Chondrocyte (in vitro differentiated cells): ENCODE measurements around the gene CDKN2C. TPM values are rescaled to one million over a fixed set of nuclear protein-coding genes. Genes with fewer than 3 reads are reported as not detected.

ENCODE experiments used
- DNase-seq: peaks from one replicate; pipeline ENCODE4 v3.0.0; 2021; ENCODE audit warnings: mixed read lengths, low spot score
- H3K27ac Mint-ChIP-seq: one replicate; pipeline ENCODE4 v1.8.0; 2021; ENCODE audit warnings: mild to moderate bottlenecking, moderate library complexity, mixed read lengths; ENCODE audit not compliant: unreplicated experiment
- H3K27me3 Mint-ChIP-seq: 2 replicates; pipeline ENCODE4 v1.8.0; 2021; ENCODE audit warnings: low read depth, mixed read lengths
- H3K36me3 Mint-ChIP-seq: 2 replicates; pipeline ENCODE4 v1.8.0; 2021; ENCODE audit warnings: low read depth, mixed read lengths
- H3K4me1 Mint-ChIP-seq: 2 replicates; pipeline ENCODE4 v1.8.0; 2021; ENCODE audit warnings: low read depth, mild to moderate bottlenecking, mixed read lengths
- H3K4me3 Mint-ChIP-seq: one replicate; pipeline ENCODE4 v1.8.0; 2021; ENCODE audit warnings: mild to moderate bottlenecking, moderate library complexity, mixed read lengths; ENCODE audit not compliant: unreplicated experiment
- H3K9me3 Mint-ChIP-seq: 2 replicates; pipeline ENCODE4 v1.8.0; 2021; ENCODE audit warnings: low read depth, mixed read lengths
- CTCF ChIP-seq: fragments of 200-600 bp; sonication (generic); IDR thresholded peaks from 2 replicates; pipeline ENCODE4 v1.5.0; 2021; ENCODE audit warnings: antibody characterized with exemption, mild to moderate bottlenecking, moderate library complexity
- long read RNA-seq: library from polyadenylated mRNA; stranded (forward); transcript quantifications from one replicate; pipeline ENCODE4 v2.0.0, GENCODE V29; 2021
- total RNA-seq: library from RNA; stranded (reverse); gene quantifications from 3 replicates; pipeline ENCODE4 v1.2.1, GENCODE V29; 2021

The CDKN2C gene
- 5.2 to 5.7 TPM (median 5.4 TPM) in 3 replicates for total RNA-seq
- long read RNA-seq, transcript CDKN2C-203 (3 exons, 2,086 nt) = major isoform, 10 of 12 reads
- long read RNA-seq, partial matches to known transcripts = 1 of 12 reads
- long read RNA-seq, other reads (novel, unspliced or antisense) = 0 of 12 reads

GRCh38 chr1:50969611-50970508 lies at the start of gene CDKN2C:
CDKN2C (plus strand) TSS chr1:50970245; CDS start chr1:50970369, 124 bp downstream.
- H3K4me3 Mint-ChIP-seq = peak within 1 kb of the TSS; percentile 90
- H3K9me3 Mint-ChIP-seq = no peaks in the 10 kb centered on the region
- H3K4me1 Mint-ChIP-seq = peaks cover 19% of the 10 kb centered on the region
- peaks cover 2% of the 10 kb centered on the region for H3K27me3 Mint-ChIP-seq
- peaks cover 1% of the 10 kb centered on the region for H3K36me3 Mint-ChIP-seq
- peak within 1 kb of the TSS; percentile 96 for H3K27ac Mint-ChIP-seq
- peak; percentile 48 for TF ChIP-seq CTCF
- no peak for DNase-seq

DNA sequence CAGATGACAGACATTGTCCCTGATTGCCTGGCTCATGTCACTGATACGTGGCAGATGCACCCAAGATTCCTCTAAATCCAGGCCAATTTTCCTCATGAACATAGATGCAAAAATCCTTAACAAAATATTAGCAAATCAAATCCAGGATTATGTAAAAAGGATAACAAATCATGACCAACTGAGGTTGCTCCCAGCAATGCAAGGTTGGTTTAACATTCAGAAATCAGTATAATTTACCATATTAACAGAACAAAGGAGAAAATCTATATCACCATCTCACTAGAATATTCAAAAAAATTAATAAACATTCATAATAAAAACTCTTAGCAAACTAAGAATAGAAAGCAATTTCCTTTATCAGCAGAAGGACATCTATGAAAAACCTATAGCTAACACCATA lies 49.6 kb upstream of the CDKN2C start:
- peaks cover 20% of the 10 kb centered on the region for H3K9me3 Mint-ChIP-seq
- no peak for DNase-seq
- no peak for TF ChIP-seq CTCF
- H3K36me3 Mint-ChIP-seq = peaks cover 2% of the 10 kb centered on the region
- H3K27ac Mint-ChIP-seq = no peak overlapping the region
- H3K27me3 Mint-ChIP-seq = no peaks in the 10 kb centered on the region
- H3K4me1 Mint-ChIP-seq = no peaks in the 10 kb centered on the region
- no peak overlapping the region for H3K4me3 Mint-ChIP-seq

DNA sequence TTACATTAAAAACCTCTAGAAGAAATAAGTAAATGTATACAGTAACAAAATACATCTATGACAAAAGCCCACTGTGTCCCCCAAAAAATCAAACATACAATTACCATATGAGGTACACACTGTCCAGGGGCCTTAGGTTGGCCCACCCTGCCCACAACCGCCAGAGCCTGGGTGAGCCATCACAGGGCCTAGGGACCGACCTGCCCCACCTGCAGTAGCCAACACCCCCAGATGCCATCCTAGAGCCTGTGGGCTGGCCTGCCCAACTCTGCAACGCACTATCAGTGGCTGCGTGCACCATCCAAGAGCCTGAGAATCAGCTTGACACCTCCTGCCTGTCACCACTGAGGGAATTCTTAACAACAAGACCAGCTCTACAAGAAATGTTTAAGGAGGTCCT lies 49.0 kb upstream of the CDKN2C start:
- Mint-ChIP-seq H3K4me3 (no peak overlapping the region), H3K27ac (no peak overlapping the region), H3K9me3 (peaks cover 20% of the 10 kb centered on the region), H3K4me1 (no peaks in the 10 kb centered on the region), H3K36me3 (peaks cover 2% of the 10 kb centered on the region), H3K27me3 (no peaks in the 10 kb centered on the region)
- no peak for TF ChIP-seq CTCF
- peak; percentile 70 for DNase-seq

DNA sequence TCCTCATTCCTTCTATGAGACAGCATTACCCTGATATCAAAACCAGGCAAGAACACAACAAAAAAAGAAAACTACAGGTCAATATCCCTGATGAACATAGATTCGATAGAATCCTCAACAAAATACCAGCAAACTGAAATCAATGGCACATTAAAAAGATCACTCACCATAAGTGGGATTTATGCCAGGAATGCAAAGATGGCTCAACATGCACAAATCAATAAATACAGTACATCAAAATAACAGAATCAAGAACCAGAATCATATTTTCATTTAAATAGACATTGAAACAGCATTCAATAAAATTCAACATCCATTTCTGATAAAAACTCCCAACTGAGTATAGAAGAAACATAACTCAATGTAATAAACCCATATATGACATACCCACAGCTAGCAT lies 46.5 kb upstream of the CDKN2C start:
- Mint-ChIP-seq H3K27me3 (no peaks in the 10 kb centered on the region), H3K9me3 (peaks cover 23% of the 10 kb centered on the region), H3K4me3 (no peak overlapping the region), H3K27ac (no peak overlapping the region), H3K4me1 (no peaks in the 10 kb centered on the region), H3K36me3 (peaks cover 5% of the 10 kb centered on the region)
- no peak for DNase-seq
- no peak for TF ChIP-seq CTCF

- Mint-ChIP-seq H3K4me1 (no peaks in the 10 kb centered on the region), H3K27ac (no peak overlapping the region), H3K27me3 (no peaks in the 10 kb centered on the region), H3K4me3 (no peak overlapping the region), H3K36me3 (peaks cover 4% of the 10 kb centered on the region), H3K9me3 (peaks cover 6% of the 10 kb centered on the region)
- no peak for DNase-seq
- peak; percentile 90 for TF ChIP-seq CTCF
These were observed 40.6 kb upstream of the CDKN2C start for GRCh38 chr1:50929376-50929958.
